GDM1 (cell line): Measurements from ENCODE around the gene ATXN7L2.
"Not testable (repeated sequence)": the region's sequence is repeated elsewhere in the genome, so short reads cannot be mapped to it uniquely, and the experiment has no call there.

Source experiments
- DNase-seq: peaks from one replicate; lab custom pipeline; 2025; lab: John Stamatoyannopoulos, UW

ATXN7L2 gene, protein sequence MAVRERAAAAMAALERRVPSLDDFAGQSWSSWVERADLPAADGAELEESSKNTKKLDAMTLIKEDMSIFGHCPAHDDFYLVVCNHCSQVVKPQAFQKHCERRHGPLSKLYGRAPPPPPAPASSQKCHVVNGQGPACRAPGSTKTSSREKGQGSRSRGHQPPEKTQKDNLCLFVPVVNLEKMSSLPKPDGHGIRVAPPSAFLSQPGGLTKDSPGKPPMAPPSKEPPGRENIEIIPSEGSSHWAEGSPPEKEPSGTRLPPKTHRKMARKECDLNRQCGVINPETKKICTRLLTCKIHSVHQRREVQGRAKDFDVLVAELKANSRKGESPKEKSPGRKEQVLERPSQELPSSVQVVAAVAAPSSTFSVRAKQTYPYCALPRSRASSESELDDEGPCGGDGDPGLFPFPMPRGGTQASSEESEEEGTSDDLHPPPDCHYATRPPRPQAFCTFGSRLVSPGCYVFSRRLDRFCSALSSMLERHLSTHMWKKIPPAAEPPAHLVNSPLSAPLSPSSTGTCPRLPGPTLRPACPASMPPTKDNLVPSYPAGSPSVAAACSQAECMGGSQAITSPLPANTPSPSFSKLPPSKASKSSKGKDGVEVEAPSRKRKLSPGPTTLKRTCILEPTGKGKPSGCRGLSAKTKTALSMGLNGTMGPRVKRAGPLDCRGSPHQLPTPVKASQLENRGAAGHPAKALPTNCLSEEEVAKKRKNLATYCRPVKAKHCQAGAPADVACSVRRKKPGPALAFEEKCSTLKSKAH

DNA sequence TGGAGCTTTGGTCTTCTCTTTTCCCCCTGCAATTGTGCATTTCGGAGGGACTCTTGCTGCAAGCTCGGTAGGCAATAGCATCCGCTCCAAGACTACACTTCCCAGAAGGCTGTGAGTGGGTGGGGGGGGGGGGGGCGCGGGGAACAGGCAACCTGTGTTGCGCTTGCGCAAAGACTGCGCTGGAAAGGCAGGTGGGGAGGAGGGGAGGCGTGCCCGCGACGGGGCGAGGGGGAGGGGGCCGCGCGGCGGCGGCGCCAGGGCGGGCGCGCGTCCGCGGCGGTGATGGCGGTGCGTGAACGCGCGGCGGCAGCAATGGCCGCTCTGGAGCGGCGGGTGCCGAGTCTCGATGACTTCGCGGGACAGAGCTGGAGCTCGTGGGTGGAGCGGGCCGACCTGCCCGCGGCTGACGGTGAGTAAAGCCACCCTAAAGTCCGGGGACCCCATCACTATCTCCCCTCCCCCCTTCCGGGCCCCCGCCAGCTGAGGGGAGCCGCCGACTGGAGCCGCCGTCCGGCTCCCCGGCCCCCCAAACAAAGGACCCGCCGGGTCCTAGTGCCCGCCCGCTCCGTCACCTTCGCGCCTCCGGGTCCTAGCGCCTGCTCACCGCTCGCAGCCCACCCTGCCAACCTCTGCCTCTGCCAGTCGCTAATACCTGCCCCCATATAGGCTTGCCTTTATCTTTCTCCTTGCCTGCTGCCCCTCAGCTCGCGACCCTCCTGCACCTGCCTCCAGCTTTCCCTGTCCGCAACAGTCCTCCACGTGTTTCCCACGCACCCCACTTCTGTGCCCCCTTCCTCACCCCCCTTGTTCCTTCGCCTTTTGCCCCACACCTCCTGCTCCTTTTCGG, at the start of gene ATXN7L2:
TSS of gene ATXN7L2 (plus strand) at position 234 of the 847 bp plus-strand sequence. CDS start at position 283, 49 bp downstream.
- DNase-seq: peak; percentile 89

DNA sequence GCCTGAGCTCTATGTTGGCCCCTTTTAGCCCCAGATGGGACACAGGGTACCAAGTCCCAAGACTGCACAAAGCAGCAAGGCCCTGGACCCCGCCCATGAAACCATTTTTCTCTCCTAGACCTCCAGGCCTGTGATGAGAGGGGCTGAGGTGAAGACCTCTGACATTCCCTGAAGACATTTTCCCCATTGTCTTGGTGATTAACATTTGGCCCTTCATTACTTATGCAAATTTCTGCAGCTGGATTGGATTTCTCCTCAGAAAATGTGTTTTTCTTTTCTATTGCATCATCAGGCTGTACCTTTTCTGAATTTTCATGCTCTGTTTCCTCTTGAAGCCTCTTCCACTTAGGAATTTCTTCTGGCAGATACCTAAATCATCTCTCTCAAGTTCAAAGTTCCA, 49.2 kb upstream of the ATXN7L2 start:
- no peak for DNase-seq

DNA sequence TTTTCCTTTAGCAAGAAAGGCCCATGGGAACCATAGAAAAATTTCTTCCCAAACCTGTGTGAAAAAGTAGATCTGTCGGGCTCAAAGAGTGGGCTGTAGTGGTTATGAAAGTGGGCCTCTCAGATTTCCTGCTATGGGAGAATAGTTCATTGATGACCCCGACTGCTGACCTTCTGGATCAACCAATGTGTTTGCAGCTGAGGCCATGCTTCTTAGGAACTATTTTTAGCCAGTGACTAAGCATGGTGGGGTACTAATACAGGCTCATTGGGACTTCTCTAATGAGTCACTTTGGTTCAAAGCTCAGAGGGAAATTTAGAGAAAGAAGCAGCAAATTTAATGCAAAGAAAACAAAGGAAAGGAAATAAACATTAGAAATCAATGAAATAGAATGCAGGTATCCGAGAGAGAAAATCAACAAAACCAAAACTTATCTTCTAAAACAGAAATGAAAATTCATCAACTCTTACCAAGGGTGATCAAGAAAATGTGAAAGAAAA, 44.9 kb upstream of the ATXN7L2 start:
- no peak for DNase-seq

DNA sequence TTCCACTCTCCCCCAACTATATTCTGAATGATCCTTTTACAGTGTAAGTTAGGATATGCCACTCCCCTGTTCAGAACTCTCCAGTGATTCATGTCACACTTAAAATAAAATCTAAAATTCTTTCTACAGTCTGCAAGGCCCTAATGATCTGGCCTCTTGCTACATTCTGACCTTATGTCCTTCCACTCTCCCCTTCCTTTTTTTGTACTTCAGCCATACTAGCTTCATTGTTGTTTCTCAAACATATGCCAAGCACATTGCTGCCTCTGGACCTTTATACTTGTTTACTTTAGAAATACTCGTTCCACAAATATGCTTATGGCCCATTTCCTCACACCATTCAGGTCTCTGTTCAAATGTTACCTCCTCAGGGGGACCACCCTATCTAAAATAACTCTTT, 42.6 kb upstream of the ATXN7L2 start:
- DNase-seq: no peak

DNA sequence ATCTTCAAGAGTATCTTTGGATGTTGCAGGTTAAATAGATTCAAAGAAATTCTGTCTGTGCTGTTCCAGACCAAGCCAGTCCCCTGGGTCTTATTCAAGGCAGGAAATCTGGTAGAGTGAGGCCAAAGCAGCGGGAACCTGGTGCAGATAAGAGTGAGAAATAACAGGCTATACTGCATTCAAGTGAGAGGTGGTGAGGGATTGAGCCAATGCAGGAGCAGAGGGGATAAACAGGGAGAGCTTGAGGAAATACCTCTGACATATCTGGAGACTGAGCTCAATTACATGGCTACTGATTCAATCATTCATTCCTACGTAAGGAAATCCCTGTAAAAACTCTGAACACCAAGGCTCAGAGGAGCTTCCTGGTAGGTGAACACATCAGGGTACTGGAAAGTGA, 40.2 kb upstream of the ATXN7L2 start:
- no peak for DNase-seq

DNA sequence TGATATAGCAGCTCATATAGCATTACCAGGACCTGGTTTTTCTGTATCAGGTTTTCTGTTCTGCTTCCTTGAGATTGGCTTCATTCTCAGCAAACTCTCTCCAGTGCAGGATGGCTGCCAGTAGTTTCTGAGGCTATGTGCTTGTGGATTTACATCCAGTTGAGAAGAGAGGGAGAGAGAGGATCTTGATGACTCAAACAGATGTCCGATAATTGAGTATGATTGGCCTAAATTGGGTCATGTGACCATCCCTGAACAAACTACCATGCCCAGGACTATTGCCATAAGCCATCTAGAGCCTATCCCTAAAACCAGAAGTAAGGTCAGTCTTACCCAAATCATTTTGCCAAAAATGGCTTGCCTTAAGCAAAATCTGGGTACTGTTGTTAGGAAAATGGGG, 39.4 kb upstream of the ATXN7L2 start:
- DNase-seq: no peak

DNA sequence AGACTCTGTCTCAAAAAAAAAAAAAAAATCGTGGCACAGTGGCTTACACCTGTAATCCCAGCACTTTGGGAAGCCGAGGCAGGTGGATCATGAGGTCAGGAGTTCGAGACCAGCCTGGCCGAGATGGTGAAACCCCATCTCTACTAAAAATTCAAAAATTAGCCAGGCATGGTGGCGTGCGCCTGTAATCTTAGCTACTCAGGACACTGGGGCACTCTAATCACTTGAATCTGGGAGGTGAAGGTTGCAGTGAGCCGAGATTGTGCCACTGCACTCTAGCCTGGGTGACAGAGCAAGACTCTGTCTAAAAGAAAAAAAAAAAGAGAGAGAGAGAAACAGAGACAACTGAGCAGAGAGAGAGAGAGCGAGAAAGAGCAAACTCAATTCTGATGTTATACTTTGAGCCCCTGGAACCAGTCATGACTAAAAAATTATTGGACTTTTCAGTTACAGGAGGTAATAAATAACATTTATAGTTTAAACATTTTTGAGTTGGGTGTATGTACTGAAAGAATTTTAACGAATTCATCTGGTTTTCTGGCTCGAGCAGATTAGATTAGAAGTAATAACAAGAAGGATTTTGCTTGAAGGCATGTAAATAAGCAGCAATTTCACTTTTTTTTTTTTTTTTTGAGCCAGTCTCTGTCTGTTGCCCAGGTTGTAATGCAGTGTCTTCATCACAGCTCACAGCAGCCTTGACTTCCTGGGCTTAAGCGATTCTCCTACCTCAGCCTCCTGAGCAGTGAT, 37.6 kb upstream of the ATXN7L2 start:
- not testable (repeated sequence) for DNase-seq

DNA sequence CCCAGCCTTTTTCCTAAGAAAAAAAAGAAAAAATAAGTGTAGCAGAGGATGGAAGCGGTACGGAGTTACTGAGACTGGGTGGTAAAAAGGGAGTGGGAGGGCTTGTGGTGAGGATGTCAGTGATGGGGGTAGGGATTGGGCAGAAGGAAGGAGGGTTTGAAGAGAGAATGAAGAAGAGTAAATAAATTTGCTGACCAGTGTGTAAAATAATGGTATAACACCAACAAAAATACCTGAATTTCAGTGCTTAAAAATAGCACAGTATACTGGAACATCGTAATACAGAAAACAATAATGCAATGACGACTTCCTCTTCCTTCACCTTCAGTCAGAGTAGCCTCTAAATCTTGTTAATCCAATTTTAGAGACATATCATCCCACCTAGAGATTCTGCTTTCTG, 36.2 kb upstream of the ATXN7L2 start:
- no peak for DNase-seq

DNA sequence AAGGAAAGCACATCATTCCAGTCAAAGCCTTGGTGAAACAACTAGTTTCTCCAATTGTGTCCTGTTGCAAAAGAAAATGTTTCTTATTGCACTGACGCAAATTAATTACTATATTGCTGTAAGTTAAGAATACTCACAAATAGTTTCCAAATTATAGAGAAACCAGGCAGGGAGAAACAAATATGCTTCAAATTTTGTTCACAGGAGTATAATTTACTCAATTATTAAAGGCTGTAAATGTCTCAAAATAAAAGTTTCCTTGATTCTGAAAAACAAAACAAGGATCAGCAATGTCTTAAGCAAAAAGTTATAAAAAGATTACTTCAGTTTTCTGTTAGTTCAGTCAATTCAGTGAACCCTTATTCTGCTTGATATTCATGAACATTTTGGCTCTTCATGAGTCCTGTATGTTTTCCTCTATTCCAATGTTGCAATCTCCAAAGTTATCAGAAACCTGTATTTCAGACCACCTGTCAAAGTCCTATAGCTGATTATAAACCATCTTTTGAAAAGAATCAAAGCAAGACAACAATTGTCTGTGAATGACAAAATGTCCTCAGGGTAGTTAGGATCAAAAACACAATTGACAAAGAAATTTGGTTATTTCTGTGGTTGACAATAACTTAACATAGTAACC, 29.1 kb upstream of the ATXN7L2 start:
- no peak for DNase-seq

DNA sequence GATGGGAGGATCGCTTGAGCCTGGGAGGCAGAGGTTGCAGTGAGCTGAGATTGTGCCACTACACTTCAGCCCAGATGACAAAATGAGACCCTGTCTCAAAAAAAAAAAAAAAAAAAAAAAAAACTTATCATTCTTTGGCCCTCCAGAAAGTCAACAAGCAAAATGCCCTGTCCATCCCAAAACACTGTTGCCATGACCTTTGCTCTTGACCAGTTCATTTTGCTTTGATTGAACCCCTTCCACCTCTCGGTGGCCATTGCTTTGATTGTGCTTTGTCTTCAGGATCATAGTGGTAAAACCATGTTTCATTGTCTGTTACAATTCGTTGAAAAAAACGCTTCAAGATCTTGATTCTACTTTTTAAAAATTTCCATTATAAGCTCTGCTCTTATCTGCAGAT, 25.9 kb upstream of the ATXN7L2 start:
- no peak for DNase-seq

DNA sequence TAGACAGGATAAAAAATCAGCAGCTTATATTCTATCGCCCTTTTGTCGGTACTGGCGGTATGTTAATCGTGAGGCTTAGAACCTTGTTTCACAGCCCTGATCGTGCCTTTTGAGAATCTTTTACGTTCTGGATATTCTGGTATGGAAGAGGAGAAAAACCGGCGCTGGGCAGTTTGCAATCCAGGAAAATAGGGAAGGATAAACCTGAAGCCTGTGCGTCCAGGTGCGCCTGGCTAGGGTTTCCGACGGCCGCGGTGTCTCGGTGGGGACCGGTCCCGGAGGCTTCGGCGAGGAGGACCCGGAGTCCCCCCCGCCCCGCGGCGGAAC, 17.6 kb upstream of the ATXN7L2 start:
- DNase-seq: no peak

DNA sequence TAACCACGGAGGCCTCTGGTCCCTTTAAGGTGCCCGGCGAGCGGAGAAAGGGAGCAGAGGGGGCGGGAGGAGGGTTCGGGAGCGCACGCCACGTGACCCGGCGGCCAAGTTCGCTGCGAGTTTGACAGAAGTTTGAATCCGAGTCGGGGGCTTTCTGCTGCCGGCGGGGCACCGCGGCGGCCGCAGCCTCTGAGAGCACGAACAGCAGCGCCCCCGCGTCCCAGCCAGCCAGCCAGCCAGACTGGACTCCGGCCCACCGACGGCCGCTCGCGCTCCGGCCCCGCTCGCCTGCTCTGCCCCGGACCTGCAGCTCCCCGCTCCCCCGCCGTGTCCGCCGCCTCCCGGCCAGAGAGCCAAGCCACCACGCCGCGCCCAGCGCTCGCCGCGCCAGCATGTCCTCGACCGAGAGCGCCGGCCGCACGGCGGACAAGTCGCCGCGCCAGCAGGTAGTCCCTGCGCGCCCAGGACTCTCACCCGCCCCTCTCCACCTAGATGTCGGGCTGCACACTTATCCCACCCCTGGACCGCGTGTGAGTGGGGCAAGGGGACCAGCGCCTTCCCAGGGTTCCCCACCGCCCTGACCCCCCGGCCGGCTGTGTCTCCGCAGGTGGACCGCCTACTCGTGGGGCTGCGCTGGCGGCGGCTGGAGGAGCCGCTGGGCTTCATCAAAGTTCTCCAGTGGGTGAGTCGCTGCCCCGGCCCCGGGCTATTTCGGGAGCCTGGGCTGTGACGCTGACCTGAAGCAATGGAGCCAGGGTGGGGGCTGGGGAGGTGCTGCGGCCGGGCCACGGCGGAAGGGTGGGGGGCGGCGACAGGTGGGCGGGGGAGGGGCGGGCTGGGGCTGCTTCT, 17.0 kb upstream of the ATXN7L2 start, which contains the start of gene SYPL2:
TSS of gene SYPL2 (plus strand) at position 95 of the 849 bp plus-strand sequence. CDS start at position 393, 298 bp downstream.
- DNase-seq: no peak

DNA sequence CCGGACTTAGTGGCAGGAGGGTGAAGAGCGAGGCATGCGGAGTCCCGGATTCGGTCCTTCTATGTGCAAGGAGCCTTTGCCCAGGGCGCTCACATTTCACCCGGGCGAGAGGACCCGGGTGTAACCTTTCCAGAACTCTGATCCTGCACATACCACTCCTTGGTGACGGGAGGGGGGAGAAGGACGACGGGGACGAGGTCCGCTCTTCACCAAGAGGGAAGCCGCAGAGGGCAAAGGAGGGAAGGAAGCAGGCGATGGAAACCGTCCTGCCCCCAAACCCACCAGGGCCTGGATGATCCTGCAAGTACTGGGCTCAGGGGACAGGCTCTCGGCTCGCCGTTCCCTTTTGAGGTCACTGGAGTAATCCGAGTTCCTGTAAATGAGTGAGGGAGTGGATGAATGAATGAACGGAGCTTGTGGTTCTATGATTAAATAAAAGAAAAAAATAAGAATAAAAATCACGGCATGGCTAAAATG, 16.4 kb upstream of the ATXN7L2 start:
- no peak for DNase-seq

DNA sequence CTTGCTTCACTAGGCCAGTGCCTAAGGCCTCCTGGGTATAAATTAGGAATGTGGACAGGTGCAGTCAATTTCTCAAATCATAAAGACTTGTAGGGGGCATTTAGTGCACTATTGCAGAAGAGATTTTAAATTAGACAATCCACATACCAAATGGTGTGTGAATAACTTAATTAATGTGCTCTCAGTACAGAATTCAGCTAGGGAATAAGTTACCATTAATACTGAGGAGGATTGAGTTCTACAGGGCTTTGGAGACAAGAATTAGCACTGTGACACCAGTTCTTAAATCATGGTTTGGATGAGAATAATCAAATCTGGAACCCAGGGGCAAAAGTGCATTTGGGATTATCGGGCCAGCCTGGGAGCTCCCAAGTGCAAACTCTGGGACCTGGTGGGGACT, 15.6 kb upstream of the ATXN7L2 start:
- no peak for DNase-seq

DNA sequence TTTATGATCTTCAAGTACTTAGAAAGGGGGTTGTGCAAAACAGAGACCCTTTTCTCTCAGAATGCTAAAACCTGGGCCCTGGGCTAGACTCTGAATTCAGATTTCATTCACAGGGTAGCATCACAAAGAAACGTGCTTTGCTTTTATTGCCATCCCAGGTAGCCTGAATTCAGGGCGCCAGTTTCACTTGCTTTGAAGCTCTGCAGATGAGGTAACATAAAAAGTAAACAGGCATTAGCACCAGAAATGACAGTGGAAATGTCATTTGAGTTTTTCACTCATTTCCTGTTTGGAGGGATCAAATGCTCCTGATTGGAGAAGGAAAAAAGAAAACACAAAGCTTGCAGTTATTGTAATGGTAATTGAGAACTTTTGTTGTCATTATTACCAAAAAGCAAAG, 14.8 kb upstream of the ATXN7L2 start:
- no peak for DNase-seq

DNA sequence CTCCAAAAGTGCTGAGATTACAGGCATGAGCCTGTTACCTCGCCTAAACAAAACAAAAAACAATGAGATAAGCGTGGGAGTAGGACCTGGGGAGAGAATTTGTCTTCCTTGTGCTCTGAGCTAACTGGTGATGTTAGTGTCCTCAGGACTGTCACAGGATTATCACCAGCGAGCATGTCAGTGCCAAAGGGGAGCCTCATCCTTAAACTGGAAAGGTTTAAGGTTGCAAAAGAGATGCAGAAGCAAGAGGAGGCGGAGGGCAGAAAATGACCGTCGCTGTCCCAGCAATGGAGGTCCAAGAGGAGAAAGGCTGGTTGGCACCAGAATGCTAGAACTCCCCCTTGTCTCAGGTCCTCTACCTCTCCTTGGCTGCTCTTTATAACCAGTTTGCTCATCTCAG, 13.5 kb upstream of the ATXN7L2 start:
- no peak for DNase-seq

DNA sequence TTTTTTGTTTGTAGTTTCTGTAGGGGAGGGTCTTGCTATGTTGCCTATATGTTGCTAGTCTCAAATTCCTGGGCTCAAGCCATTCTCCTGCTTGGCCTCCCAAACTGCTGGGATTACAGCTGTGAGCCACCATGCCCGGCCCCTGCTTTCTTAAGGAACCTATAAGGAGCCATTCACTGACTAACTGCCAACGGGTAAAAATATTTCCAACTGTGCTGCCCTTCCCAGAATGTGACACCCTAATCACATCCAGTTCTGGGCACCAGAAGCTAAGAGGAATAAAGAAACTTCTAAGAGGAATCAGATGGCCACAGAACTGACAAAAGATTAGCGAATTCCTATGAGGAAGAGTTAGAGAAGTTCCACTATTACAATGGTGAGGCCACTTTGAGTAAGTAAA, 10.9 kb upstream of the ATXN7L2 start:
- no peak for DNase-seq

DNA sequence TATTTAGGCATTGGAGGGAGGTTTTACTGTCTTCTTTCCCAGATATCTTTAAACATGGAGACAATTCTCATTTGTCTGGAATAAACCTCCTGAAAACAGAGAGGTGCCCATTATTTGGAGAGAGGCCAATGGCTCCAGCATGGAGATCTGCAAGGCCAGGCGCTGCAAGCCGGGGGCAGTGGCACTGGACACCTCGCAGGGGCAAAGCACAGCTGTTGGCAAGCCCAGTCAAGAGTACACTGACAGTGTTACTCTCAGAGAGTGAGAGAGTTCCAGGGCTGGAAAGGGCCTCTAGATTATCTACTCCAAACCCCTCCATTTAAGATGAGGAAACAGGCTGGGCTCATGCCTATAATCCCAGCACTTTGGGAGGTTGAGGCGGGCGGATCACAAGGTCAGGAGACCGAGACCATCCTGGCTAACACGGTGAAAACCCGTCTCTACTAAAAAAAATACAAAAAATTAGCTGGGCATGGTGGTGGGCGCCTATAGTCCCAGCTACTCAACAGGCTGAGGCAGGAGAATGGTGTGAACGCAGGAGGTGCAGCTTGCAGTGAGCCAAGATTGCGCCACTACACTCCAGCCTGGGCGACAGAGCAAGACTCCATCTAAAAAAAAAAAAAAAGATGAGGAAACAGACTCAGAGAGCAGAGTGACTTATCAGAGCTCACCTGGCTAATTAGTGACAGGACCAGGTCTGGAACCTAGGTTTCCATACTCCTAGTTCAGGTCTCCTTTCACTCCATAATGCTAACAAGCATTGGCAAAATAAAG, 10.2 kb upstream of the ATXN7L2 start:
- not testable (repeated sequence) for DNase-seq

DNA sequence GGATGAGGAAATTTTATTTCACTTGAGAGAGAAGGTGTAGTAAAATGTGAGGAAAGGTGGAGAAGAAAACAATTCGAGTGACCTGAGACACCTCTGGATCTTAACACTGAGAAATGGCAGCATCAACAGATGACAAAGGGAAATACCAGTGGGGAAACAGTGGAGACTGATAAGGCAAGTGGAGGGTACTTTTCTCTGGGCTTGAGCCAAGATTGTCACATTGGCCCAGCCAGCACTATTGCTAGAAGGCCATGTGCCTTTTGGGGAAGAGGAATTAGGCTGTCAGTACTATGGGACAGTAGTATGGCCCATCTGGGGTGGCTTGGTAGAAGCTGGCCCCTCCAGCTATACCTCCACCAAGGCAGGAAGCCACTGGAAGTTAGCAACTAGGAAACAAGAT, 9.0 kb upstream of the ATXN7L2 start:
- DNase-seq: no peak
